ENCODE results near the gene ATRIP. TPM values are rescaled to one million over a fixed set of nuclear protein-coding genes. Genes with fewer than 3 reads are reported as not detected.

ATRIP gene
- polyA plus RNA-seq, 3 donors: 1.8 to 4.7 (median 2.8) TPM

DNA sequence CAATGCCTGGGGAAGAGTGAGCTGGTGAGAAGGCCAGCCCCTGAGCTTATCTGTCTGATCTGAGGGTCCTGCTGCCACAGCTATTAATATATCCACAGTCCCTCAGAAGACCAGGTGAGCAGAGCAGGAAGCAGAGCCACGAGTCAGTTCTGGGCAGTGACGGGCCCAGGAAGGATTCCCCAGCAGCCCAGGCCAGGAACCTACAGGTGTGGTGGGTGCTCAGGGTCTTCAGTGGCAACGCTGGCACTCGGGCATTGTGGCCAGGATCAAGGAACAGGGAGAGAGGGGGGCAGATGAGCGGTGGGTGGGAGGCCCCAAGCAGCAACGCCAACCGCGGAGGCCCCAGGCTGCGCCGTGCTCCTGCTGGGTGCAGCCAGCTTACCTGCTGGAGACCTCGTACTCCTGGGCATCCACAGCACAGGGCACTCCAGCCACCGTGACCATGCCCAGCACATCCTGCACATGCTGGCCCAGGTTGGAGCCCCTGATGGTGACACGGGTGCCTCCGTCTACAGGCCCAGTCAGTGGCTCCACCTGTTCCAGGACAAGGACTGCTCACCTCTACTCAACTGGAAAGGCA, 28.9 kb upstream of the ATRIP start:
- Histone ChIP-seq H3K27ac (ENCODE audit: low read depth in 1 of 2, low read length in 2 of 2) (no peak overlapping the region), H2AFZ (ENCODE audit: insufficient read depth, low read depth, low read length, poor library complexity, severe bottlenecking) (no peak overlapping the region), H3K9ac (ENCODE audit: insufficient read depth, low read length, poor library complexity, severe bottlenecking) (no peak overlapping the region), H3K27me3 (ENCODE audit: control insufficient read depth in 2 of 2, insufficient read depth in 2 of 2, low read length in 2 of 2) (no peaks in the 10 kb centered on the region), H3K36me3 (replicated peaks in 1 of 2; ENCODE audit: control insufficient read depth in 1 of 2, insufficient read depth in 2 of 2, low read length in 2 of 2) (no peaks in the 10 kb centered on the region), H3K9me3 (replicated peaks in 1 of 2; ENCODE audit: control insufficient read depth in 1 of 2, insufficient read depth in 1 of 2, low read length in 2 of 2) (no peaks in the 10 kb centered on the region), H3K79me2 (ENCODE audit: insufficient read depth, low read length) (no peaks in the 10 kb centered on the region), H3K4me3 (replicated peaks in 1 of 3; ENCODE audit: low read depth in 2 of 3, low read length in 3 of 3) (no peak overlapping the region), H3K4me2 (replicated peaks; ENCODE audit: extremely low read depth, low read length, poor library complexity, severe bottlenecking) (no peak overlapping the region), H3K4me1 (ENCODE audit: control insufficient read depth in 1 of 2, insufficient read depth in 2 of 2, low read length in 2 of 2) (no peaks in the 10 kb centered on the region), H4K20me1 (ENCODE audit: insufficient read depth, low read length) (no peaks in the 10 kb centered on the region)
- H3K9me3 Mint-ChIP-seq: peaks cover 0 to 2% (median 0%) of the 10 kb centered on the region in 7 donors
- no peaks in the 10 kb centered on the region for H3K36me3 Mint-ChIP-seq
- DNase-seq: no peak
- intact Hi-C loops (cut with micrococcal nuclease): no loop called here
- 93% methylated on average over 10 of the region's 14 CpGs for WGBS (ENCODE audit: insufficient coverage)
- peaks cover 0 to 5% (median 0%) of the 10 kb centered on the region in 3 donors for H3K27me3 Mint-ChIP-seq (ENCODE audit: low read depth in 3 of 3)
- no peaks in the 10 kb centered on the region for H3K4me1 Mint-ChIP-seq
- H3K27ac Mint-ChIP-seq: no peak overlapping the region
- no peak overlapping the region for H3K4me3 Mint-ChIP-seq
- TF ChIP-seq CTCF (IDR thresholded peaks at IDR 0.05): no peak

GRCh38 chr3:48418140-48418539, 28.4 kb upstream of the ATRIP start:
- no peaks in the 10 kb centered on the region for H3K36me3 Mint-ChIP-seq
- Histone ChIP-seq H2AFZ (ENCODE audit: insufficient read depth, low read depth, low read length, poor library complexity, severe bottlenecking) (no peak overlapping the region), H3K27ac (ENCODE audit: low read depth in 1 of 2, low read length in 2 of 2) (no peak overlapping the region), H3K4me3 (replicated peaks in 1 of 3; ENCODE audit: low read depth in 2 of 3, low read length in 3 of 3) (no peak overlapping the region), H3K4me2 (replicated peaks; ENCODE audit: extremely low read depth, low read length, poor library complexity, severe bottlenecking) (no peak overlapping the region), H4K20me1 (ENCODE audit: insufficient read depth, low read length) (no peaks in the 10 kb centered on the region), H3K9me3 (replicated peaks in 1 of 2; ENCODE audit: control insufficient read depth in 1 of 2, insufficient read depth in 1 of 2, low read length in 2 of 2) (no peaks in the 10 kb centered on the region), H3K9ac (ENCODE audit: insufficient read depth, low read length, poor library complexity, severe bottlenecking) (no peak overlapping the region), H3K27me3 (ENCODE audit: control insufficient read depth in 2 of 2, insufficient read depth in 2 of 2, low read length in 2 of 2) (no peaks in the 10 kb centered on the region), H3K36me3 (replicated peaks in 1 of 2; ENCODE audit: control insufficient read depth in 1 of 2, insufficient read depth in 2 of 2, low read length in 2 of 2) (no peaks in the 10 kb centered on the region), H3K79me2 (ENCODE audit: insufficient read depth, low read length) (no peaks in the 10 kb centered on the region), H3K4me1 (ENCODE audit: control insufficient read depth in 1 of 2, insufficient read depth in 2 of 2, low read length in 2 of 2) (no peaks in the 10 kb centered on the region)
- H3K27me3 Mint-ChIP-seq (ENCODE audit: low read depth in 3 of 3): peaks cover 0 to 5% (median 0%) of the 10 kb centered on the region in 3 donors
- TF ChIP-seq CTCF (IDR thresholded peaks at IDR 0.05): no peak
- H3K4me3 Mint-ChIP-seq: no peak overlapping the region
- no peak overlapping the region for H3K27ac Mint-ChIP-seq
- peaks cover 0 to 2% (median 0%) of the 10 kb centered on the region in 7 donors for H3K9me3 Mint-ChIP-seq
- no peak for DNase-seq
- intact Hi-C loops (cut with micrococcal nuclease): no loop called here
- 97% methylated on average over 15 of the region's 17 CpGs for WGBS (ENCODE audit: insufficient coverage)
- no peaks in the 10 kb centered on the region for H3K4me1 Mint-ChIP-seq
